Upper lobe of left lung (tissue), 6 donors: ENCODE measurements around the gene ECHDC3. TPM values are rescaled to one million over a fixed set of nuclear protein-coding genes. Genes with fewer than 3 reads are reported as not detected.

Source experiments
- ATAC-seq, 2 donors: fragments of 200-7000 bp; cut with Tn5 transposase; one replicate each; pipeline ENCODE4 v1.9.1; 2022; ENCODE audit warnings: mild to moderate bottlenecking in 2 of 2, moderate library complexity in 2 of 2; ENCODE audit not compliant: low FRiP score in 2 of 2
- DNase-seq, 2 donors: peaks; one replicate each; pipeline ENCODE4 v3.0.0-alpha.2; 2019 to 2020
- H3K27ac ChIP-seq, 4 donors: fragments of 200-600 bp; sonication (generic); one replicate each; pipeline ENCODE4 v1.5.1; 2016 to 2019
- H3K27me3 ChIP-seq, 4 donors: fragments of 200-600 bp; sonication (generic); one replicate each; pipeline ENCODE4 v1.5.1; 2017 to 2019
- H3K36me3 ChIP-seq, 4 donors: fragments of 200-600 bp; sonication (generic); one replicate each; pipeline ENCODE4 v1.5.1; 2016 to 2019
- H3K4me1 ChIP-seq, 4 donors: fragments of 200-600 bp; sonication (generic); one replicate each; pipeline ENCODE4 v1.5.1; 2018 to 2019
- H3K4me3 ChIP-seq, 4 donors: fragments of 200-600 bp; sonication (generic); one replicate each; pipeline ENCODE4 v1.5.1; 2017 to 2019; ENCODE audit warnings: mild to moderate bottlenecking in 2 of 4, moderate library complexity in 1 of 4
- H3K9me3 ChIP-seq, 4 donors: fragments of 200-600 bp; sonication (generic); one replicate each; pipeline ENCODE4 v1.5.1; 2018 to 2019
- EP300 ChIP-seq, 4 donors: sonication (generic); formaldehyde crosslinking; IDR thresholded peaks; one replicate each; pipeline ENCODE4 v1.5.1; 2017; ENCODE audit warnings: antibody characterized with exemption in 4 of 4, control low read depth in 2 of 4
- POLR2A ChIP-seq, 4 donors: fragments of 450-650 bp; IDR thresholded peaks; one replicate each; pipeline ENCODE4 v1.5.1; 2016 to 2017; ENCODE audit warnings: antibody characterized with exemption in 4 of 4, mild to moderate bottlenecking in 2 of 4
- POLR2AphosphoS5 ChIP-seq, 2 donors: sonication (generic); formaldehyde crosslinking; IDR thresholded peaks; one replicate each; pipeline ENCODE4 v1.5.1; 2017; ENCODE audit warnings: antibody characterized with exemption in 2 of 2
- WGBS, 2 donors: methylation state at CpG; one replicate each; pipeline ENCODE4 v1.1.5; 2017 to 2018; 5-methylcytosine and 5-hydroxymethylcytosine counted together
- total RNA-seq, 6 donors: library from RNA; depleted of rRNA in 4 of 6; stranded (reverse); fragments of >200 nt in 4 of 6; gene quantifications; one replicate each; pipeline versions ENCODE4 v1.1.0 to v1.2.1, GENCODE V29; 2016 to 2021
- TF ChIP-seq, protein P1 (sequence below), 6 experiments: fragments of 450-650 bp in 4 of 6; fragments of 200-600 bp in 2 of 6; sonication (generic) in 2 of 6; IDR thresholded peaks; one replicate each; pipeline ENCODE4 v1.5.1; 2016 to 2019; ENCODE audit warnings: antibody characterized with exemption in 6 of 6
- donor health status: DM: no; HTN: no; CAD: no; lungs with moderate emphysema.
- donor health status: DM: no; HTN: yes; CAD: no; lungs with severe emphysema.

ECHDC3 gene
- total RNA-seq, 6 donors from 2014 or later, result 32.0 to 98.0 (median 61.2) TPM

DNA sequence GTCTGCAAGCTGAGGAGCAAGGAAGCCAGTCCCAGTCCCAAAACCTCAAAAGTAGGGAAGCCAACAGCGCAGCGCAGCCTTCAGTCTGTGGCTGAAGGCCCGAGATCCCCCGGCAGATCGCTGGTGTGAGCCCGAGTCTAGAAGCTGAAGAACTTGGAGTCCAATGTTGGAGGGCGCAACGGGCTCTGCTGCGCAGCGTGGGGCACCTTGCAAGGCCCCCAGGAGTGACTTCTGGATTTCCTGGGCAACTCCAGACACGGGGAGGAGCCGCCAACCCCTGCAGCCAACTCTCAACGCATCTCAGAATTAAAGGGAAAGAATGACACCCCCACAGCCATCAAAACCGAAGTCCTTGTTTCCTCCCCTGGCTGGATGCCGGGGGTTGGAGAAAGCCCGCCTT is 62.2 kb downstream of the ECHDC3 start:
- WGBS, 2 donors, result 91 to 98% methylated on average over 8 to 16 of the region's 16 CpGs
- H3K4me1 ChIP-seq, result peaks cover 0 to 3% (median 0%) of the 10 kb centered on the region in 4 donors
- TF ChIP-seq POLR2AphosphoS5 (IDR thresholded peaks at IDR 0.05) (no peak), POLR2A (IDR thresholded peaks at IDR 0.05) (no peak), EP300 (IDR thresholded peaks at IDR 0.05) (no peak)
- TF ChIP-seq, protein P1, sequence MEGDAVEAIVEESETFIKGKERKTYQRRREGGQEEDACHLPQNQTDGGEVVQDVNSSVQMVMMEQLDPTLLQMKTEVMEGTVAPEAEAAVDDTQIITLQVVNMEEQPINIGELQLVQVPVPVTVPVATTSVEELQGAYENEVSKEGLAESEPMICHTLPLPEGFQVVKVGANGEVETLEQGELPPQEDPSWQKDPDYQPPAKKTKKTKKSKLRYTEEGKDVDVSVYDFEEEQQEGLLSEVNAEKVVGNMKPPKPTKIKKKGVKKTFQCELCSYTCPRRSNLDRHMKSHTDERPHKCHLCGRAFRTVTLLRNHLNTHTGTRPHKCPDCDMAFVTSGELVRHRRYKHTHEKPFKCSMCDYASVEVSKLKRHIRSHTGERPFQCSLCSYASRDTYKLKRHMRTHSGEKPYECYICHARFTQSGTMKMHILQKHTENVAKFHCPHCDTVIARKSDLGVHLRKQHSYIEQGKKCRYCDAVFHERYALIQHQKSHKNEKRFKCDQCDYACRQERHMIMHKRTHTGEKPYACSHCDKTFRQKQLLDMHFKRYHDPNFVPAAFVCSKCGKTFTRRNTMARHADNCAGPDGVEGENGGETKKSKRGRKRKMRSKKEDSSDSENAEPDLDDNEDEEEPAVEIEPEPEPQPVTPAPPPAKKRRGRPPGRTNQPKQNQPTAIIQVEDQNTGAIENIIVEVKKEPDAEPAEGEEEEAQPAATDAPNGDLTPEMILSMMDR (IDR thresholded peaks at IDR 0.05), result no peak
- peak in 1 of 2 donors; percentile 51 for DNase-seq
- no peaks in the 10 kb centered on the region for H3K36me3 ChIP-seq
- no peaks in the 10 kb centered on the region for H3K27me3 ChIP-seq
- no peaks in the 10 kb centered on the region for H3K9me3 ChIP-seq
- no peak overlapping the region for H3K27ac ChIP-seq
- peak in 1 of 2 donors; percentile 8 for ATAC-seq
- H3K4me3 ChIP-seq, result no peak overlapping the region

GRCh38 chr10:11805792-11806191 is 63.6 kb downstream of the ECHDC3 start:
- no peaks in the 10 kb centered on the region for H3K27me3 ChIP-seq
- TF ChIP-seq POLR2AphosphoS5 (IDR thresholded peaks at IDR 0.05) (no peak), POLR2A (IDR thresholded peaks at IDR 0.05) (no peak), EP300 (IDR thresholded peaks at IDR 0.05) (no peak)
- TF ChIP-seq, protein P1 (IDR thresholded peaks at IDR 0.05), result no peak
- no peaks in the 10 kb centered on the region for H3K9me3 ChIP-seq
- H3K4me1 ChIP-seq, result peaks cover 0 to 8% (median 0%) of the 10 kb centered on the region in 4 donors
- H3K27ac ChIP-seq, result no peak overlapping the region
- ATAC-seq (peak in 1 of 2 donors; percentile 64), DNase-seq (peak in 1 of 2 donors; percentile 61)
- 58 to 59% methylated on average over 4 of the region's 4 CpGs for WGBS, 2 donors
- H3K4me3 ChIP-seq, result no peak overlapping the region
- H3K36me3 ChIP-seq, result no peaks in the 10 kb centered on the region

- no peak for TF ChIP-seq POLR2AphosphoS5 (IDR thresholded peaks at IDR 0.05)
- TF ChIP-seq POLR2A (IDR thresholded peaks at IDR 0.05), result no peak
- TF ChIP-seq, protein P1 (IDR thresholded peaks at IDR 0.05), result no peak
- no peak for TF ChIP-seq EP300 (IDR thresholded peaks at IDR 0.05)
- DNase-seq, result no peak
Observed at GRCh38 chr10:11806706-11807105, 64.5 kb downstream of the ECHDC3 start.

DNA sequence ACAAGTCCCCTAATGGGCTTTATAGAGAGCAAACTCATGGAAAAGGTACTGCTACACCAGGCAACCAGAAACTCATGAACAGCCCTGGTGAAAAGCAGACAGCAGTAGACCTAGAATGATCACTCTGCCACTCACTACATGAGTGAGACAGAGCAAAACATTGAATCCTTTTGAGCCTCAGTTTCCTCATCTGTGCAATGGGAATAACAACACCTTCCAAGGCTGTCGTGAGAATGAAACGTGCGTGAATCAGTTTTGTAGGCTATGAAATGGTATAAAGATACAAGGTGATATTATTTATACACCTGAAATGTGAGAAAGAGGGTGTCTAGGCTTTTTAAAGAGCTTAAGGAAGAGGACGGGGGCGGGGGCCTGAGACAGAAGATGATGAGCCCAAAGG is 66.6 kb downstream of the ECHDC3 start:
- H3K27ac ChIP-seq, result no peak overlapping the region
- 95 to 97% methylated on average over 5 of the region's 5 CpGs for whole genome bisulfite sequencing, 2 donors
- TF ChIP-seq POLR2AphosphoS5 (IDR thresholded peaks at IDR 0.05) (no peak), POLR2A (IDR thresholded peaks at IDR 0.05) (no peak), EP300 (IDR thresholded peaks at IDR 0.05) (no peak)
- TF ChIP-seq, protein P1 (IDR thresholded peaks at IDR 0.05), result no peak
- no peak for DNase-seq
- H3K4me1 ChIP-seq, result peaks cover 0 to 8% (median 0%) of the 10 kb centered on the region in 4 donors
- H3K27me3 ChIP-seq, result no peaks in the 10 kb centered on the region
- no peaks in the 10 kb centered on the region for H3K9me3 ChIP-seq
- ATAC-seq, result no peak
- H3K36me3 ChIP-seq, result no peaks in the 10 kb centered on the region
- H3K4me3 ChIP-seq, result no peak overlapping the region

More at GRCh38 chr10:11806706-11807105, 64.5 kb downstream of the ECHDC3 start:
- H3K27ac ChIP-seq, result no peak overlapping the region
- no peaks in the 10 kb centered on the region for H3K36me3 ChIP-seq
- no peak overlapping the region for H3K4me3 ChIP-seq
- no peaks in the 10 kb centered on the region for H3K9me3 ChIP-seq
- ATAC-seq, result no peak
- H3K4me1 ChIP-seq, result peaks cover 0 to 8% (median 0%) of the 10 kb centered on the region in 4 donors
- H3K27me3 ChIP-seq, result no peaks in the 10 kb centered on the region
- WGBS, 2 donors, result 91 to 97% methylated on average over 6 of the region's 6 CpGs

DNA sequence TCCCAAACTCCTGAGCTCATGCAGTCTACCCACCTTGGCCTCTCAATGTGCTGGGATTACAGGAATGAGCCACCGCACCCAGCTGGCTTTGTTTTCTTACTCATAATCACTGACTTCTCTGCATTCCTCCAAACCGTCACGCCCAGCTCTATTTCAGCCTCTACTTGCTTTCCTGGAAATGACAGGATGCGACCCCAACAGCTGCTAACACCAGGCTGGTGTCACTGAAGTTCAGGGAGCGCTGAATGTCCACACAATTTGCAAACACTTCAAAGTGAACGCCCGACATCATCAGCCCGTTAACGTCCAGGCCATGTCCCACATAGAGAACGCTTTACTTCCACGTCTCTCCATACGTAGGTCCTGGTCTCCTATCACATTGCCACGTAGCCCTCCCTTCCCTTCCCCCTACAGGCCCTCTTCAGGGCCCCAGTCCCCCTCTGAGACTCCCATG is 68.2 kb downstream of the ECHDC3 start:
- no peaks in the 10 kb centered on the region for H3K9me3 ChIP-seq
- no peak overlapping the region for H3K27ac ChIP-seq
- DNase-seq, result no peak
- WGBS, 2 donors, result 46 to 59% methylated on average over 13 of the region's 13 CpGs
- no peak for TF ChIP-seq EP300 (IDR thresholded peaks at IDR 0.05)
- no peak for TF ChIP-seq POLR2A (IDR thresholded peaks at IDR 0.05)
- TF ChIP-seq POLR2AphosphoS5 (IDR thresholded peaks at IDR 0.05), result peak; percentile 24 to 39
- TF ChIP-seq, protein P1 (IDR thresholded peaks at IDR 0.05), result no peak
- no peaks in the 10 kb centered on the region for H3K36me3 ChIP-seq
- no peaks in the 10 kb centered on the region for H3K27me3 ChIP-seq
- no peak overlapping the region for H3K4me3 ChIP-seq
- peak in 1 of 2 donors; percentile 34 for ATAC-seq
- peaks cover 0 to 10% (median 7%) of the 10 kb centered on the region in 4 donors for H3K4me1 ChIP-seq
